Caco-2 (cell line): ENCODE data around the gene DHRSX. TPM values are rescaled to one million over a fixed set of nuclear protein-coding genes. Genes with fewer than 3 reads are reported as not detected.
"Not testable (repeated sequence)": the region's sequence is repeated elsewhere in the genome, so short reads cannot be mapped to it uniquely, and the experiment has no call there.

ENCODE experiments used
- BruUV-seq: library from RNA; stranded (reverse); fragments of 400-500 nt; replicated peaks from 2 replicates; lab custom pipeline; 2021; lab: Mats Ljungman, UMichigan
- CTCF ChIA-PET: fragments of 300-600 bp; sonication (Branson Sonifier 250); formaldehyde crosslinking; loops from one replicate; lab custom pipeline; 2022; ENCODE audit warnings: antibody characterized with exemption; lab: Charles Lee
- POLR2A ChIA-PET: fragments of 300-600 bp; sonication (Branson Sonifier 250); formaldehyde crosslinking; loops from one replicate; lab custom pipeline; 2022; ENCODE audit warnings: antibody characterized with exemption; lab: Charles Lee
- DNase-seq, 2 experiments: peaks; one replicate each; pipeline versions ENCODE4 v3.0.0 to v3.0.0-alpha.2; 2020 to 2022
- H3K27me3 ChIP-seq: replicated peaks from 2 replicates; pipeline ENCODE4 v1.6.0; 2011; ENCODE audit warnings: low read length; ENCODE audit not compliant: control insufficient read depth, insufficient read depth
- H3K36me3 ChIP-seq: 2 replicates; pipeline ENCODE4 v1.5.1; 2011; ENCODE audit warnings: low read length; ENCODE audit not compliant: control insufficient read depth, insufficient read depth
- H3K4me1 ChIP-seq: fragments of 250-450 bp; sonication (Bioruptor Pico); 2 replicates; pipeline ENCODE4 v1.5.1; 2020; ENCODE audit warnings: mild to moderate bottlenecking
- H3K4me3 ChIP-seq: 2 replicates; pipeline ENCODE4 v1.5.1; 2011; ENCODE audit warnings: low read depth, mild to moderate bottlenecking, control low read depth, low read length
- H3K9me3 ChIP-seq: fragments of 250-450 bp; sonication (Bioruptor Pico); 2 replicates; pipeline ENCODE4 v1.5.1; 2020; ENCODE audit warnings: mild to moderate bottlenecking, moderate library complexity
- H3K27ac Mint-ChIP-seq: one replicate; pipeline ENCODE4 v1.8.0; 2022; ENCODE audit warnings: mixed read lengths; ENCODE audit not compliant: unreplicated experiment
- H3K27me3 Mint-ChIP-seq: one replicate; pipeline ENCODE4 v1.8.0; 2022; ENCODE audit warnings: mixed read lengths; ENCODE audit not compliant: insufficient read depth, unreplicated experiment
- H3K36me3 Mint-ChIP-seq: one replicate; pipeline ENCODE4 v1.8.0; 2022; ENCODE audit warnings: mild to moderate bottlenecking, mixed read lengths; ENCODE audit not compliant: insufficient read depth, unreplicated experiment
- H3K4me1 Mint-ChIP-seq: one replicate; pipeline ENCODE4 v1.8.0; 2022; ENCODE audit warnings: low read depth, mixed read lengths; ENCODE audit not compliant: unreplicated experiment
- H3K4me3 Mint-ChIP-seq: one replicate; pipeline ENCODE4 v1.8.0; 2022; ENCODE audit warnings: mild to moderate bottlenecking, moderate library complexity, mixed read lengths; ENCODE audit not compliant: unreplicated experiment
- H3K9me3 Mint-ChIP-seq: one replicate; pipeline ENCODE4 v1.8.0; 2022; ENCODE audit warnings: mixed read lengths; ENCODE audit not compliant: unreplicated experiment
- intact Hi-C: fragments of 100-400 bp; cut with micrococcal nuclease; formaldehyde crosslinking; loops from one replicate; pipeline ENCODE4 v1.10.0; 2022; ENCODE audit not compliant: unreplicated experiment
- total RNA-seq: library from RNA; stranded (reverse); gene quantifications from 2 replicates; pipeline ENCODE4 v1.2.3, GENCODE V29; 2022
- TF ChIP-seq, protein P1 (sequence below), 2 experiments: fragments of 200-600 bp in 1 of 2; IDR thresholded peaks; 1 replicate in 1 of 2; 2 replicates in 1 of 2; pipeline versions ENCODE4 v1.5.1 to v1.8.0; 2011 to 2022; ENCODE audit warnings: antibody characterized with exemption in 1 of 2, control low read depth in 1 of 2, inconsistent platforms in 1 of 2, low read depth in 1 of 2, low read length in 1 of 2, mild to moderate bottlenecking in 1 of 2, moderate library complexity in 1 of 2; ENCODE audit not compliant: insufficient read depth in 1 of 2, severe bottlenecking in 1 of 2, unreplicated experiment in 1 of 2

The DHRSX gene
- total RNA-seq, 1 experiment from 2014 or later: 64.1 TPM

DNA sequence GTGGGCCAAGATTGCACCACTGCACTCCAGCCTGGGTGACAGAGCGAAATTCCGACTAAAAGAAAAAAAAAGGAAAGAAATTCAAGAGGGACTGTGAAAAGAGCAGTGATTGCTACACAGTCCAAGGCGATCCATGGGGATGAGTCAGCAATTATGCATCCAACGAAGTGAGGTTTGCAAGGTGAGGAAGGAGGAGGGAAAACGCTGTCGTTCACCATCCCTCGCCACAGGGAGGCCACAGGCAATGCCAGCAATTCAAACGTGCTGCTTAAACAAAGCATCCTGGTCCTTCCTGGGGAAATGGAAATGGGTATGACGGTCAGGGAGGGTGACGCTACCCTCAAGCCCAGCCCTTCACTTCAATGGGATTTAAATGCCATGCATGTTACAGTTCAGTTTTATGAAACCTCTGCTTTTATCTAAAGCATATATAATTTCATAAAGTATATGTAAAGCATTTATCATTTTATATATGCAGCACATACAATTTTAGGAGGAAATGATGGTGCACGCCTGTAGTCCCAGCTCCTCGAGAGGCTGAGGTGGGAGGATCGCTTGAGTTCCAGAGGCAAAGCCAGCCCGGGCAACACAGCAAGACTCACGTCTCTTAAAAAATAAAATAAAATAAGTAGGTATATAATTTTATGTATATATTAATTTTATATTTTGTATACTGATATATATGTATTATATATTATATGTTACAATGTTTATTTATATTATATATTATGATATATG is 108.7 kb downstream of the DHRSX start:
- H3K27me3 ChIP-seq: no peaks in the 10 kb centered on the region
- H3K4me3 ChIP-seq: no peak overlapping the region
- 0 out of 2 replicates have a peak, but pooled peaks cover 3% of the 10 kb centered on the region for H3K4me1 ChIP-seq
- H3K4me1 Mint-ChIP-seq: peaks cover 7% of the 10 kb centered on the region
- H3K36me3 Mint-ChIP-seq: peaks cover 45% of the 10 kb centered on the region
- no peaks in the 10 kb centered on the region for H3K9me3 Mint-ChIP-seq
- no peaks in the 10 kb centered on the region for H3K27me3 Mint-ChIP-seq
- peak; percentile 79 to 87 for DNase-seq
- TF ChIP-seq, protein P1, sequence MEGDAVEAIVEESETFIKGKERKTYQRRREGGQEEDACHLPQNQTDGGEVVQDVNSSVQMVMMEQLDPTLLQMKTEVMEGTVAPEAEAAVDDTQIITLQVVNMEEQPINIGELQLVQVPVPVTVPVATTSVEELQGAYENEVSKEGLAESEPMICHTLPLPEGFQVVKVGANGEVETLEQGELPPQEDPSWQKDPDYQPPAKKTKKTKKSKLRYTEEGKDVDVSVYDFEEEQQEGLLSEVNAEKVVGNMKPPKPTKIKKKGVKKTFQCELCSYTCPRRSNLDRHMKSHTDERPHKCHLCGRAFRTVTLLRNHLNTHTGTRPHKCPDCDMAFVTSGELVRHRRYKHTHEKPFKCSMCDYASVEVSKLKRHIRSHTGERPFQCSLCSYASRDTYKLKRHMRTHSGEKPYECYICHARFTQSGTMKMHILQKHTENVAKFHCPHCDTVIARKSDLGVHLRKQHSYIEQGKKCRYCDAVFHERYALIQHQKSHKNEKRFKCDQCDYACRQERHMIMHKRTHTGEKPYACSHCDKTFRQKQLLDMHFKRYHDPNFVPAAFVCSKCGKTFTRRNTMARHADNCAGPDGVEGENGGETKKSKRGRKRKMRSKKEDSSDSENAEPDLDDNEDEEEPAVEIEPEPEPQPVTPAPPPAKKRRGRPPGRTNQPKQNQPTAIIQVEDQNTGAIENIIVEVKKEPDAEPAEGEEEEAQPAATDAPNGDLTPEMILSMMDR (IDR thresholded peaks at IDR 0.05; ENCODE audit: insufficient read depth in 1 of 2, low read depth in 1 of 2, low read length in 1 of 2, severe bottlenecking in 1 of 2, unreplicated experiment in 1 of 2): no peak
- intact Hi-C loops: loop anchor here (5.0 kb wide), 1 partner anchor 105 kb away; no protein-coding TSS in a partner anchor
- no TSS peak for BruUV-seq
- CTCF ChIA-PET: no interaction called here
- H3K27ac Mint-ChIP-seq: no peak overlapping the region
- no peaks in the 10 kb centered on the region for H3K9me3 ChIP-seq
- no peak overlapping the region for H3K4me3 Mint-ChIP-seq
- POLR2A ChIA-PET: no interaction called here
- peaks cover 3% of the 10 kb centered on the region; the same call in 1 of the 2 replicates for H3K36me3 ChIP-seq

DNA sequence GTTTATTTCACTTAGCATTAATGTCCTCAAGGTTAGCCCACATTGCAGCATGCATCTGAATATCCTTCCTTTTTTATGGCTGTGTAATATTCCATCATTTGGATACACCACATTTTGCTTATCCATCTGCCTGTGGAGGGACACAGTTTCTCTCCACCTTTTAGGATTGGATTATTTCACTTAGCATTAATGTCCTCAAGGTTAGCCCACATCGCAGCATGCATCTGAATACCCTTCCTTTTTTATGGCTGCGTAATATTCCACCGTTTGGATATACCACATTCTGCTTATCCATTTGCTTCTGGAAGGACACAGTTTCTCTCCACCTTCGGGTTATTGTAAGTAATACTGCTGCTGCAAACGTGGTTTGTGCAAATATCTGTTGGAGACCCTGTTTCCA is 110.0 kb downstream of the DHRSX start:
- TSS peak; percentile 27 for BruUV-seq
- H3K4me1 Mint-ChIP-seq: peaks cover 7% of the 10 kb centered on the region

DNA sequence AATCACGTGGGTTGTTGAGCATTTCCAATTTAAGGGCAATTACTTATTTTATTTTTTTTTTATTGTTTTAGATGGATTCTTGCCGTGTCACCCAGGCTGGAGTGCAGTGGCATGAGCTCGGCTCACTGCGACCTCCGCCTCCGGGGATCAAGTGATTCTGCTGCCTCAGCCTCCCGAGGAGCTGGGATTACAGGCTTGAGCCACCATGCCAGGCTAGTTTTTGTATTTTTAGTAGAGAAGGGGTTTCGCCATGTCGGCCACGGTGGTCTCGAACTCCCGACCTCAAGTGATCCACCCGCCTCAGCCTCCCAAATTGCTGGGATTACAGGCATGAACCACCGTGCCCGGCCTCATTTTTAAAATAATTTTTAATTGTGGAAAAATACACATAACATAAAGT is 111.0 kb downstream of the DHRSX start:
- H3K4me3 ChIP-seq, H3K4me3 Mint-ChIP-seq, POLR2A ChIA-PET, H3K27ac Mint-ChIP-seq, DNase-seq, H3K36me3 ChIP-seq, H3K9me3 ChIP-seq, H3K4me1 ChIP-seq, H3K27me3 Mint-ChIP-seq, H3K4me1 Mint-ChIP-seq, BruUV-seq, CTCF ChIA-PET, H3K27me3 ChIP-seq, H3K9me3 Mint-ChIP-seq: not testable (repeated sequence)
- intact Hi-C loops: loop anchor here (5.0 kb wide), 1 partner anchor 108 kb away; no protein-coding TSS in a partner anchor
- H3K36me3 Mint-ChIP-seq: peaks cover 32% of the 10 kb centered on the region

More for the DNA sequence above, 110.0 kb downstream of the DHRSX start:
- no peak overlapping the region for H3K27ac Mint-ChIP-seq
- H3K9me3 ChIP-seq: peaks cover 3% of the 10 kb centered on the region; the same call in 1 of the 2 replicates
- no peaks in the 10 kb centered on the region for H3K27me3 Mint-ChIP-seq
- no peaks in the 10 kb centered on the region for H3K9me3 Mint-ChIP-seq
- TF ChIP-seq, protein P1 (IDR thresholded peaks at IDR 0.05; ENCODE audit: insufficient read depth in 1 of 2, low read depth in 1 of 2, low read length in 1 of 2, severe bottlenecking in 1 of 2, unreplicated experiment in 1 of 2): no peak
- peaks cover 3% of the 10 kb centered on the region; the same call in 1 of the 2 replicates for H3K36me3 ChIP-seq
- H3K36me3 Mint-ChIP-seq: peaks cover 38% of the 10 kb centered on the region
- intact Hi-C loops: loop anchor here (5.0 kb wide), 1 partner anchor 107 kb away; no protein-coding TSS in a partner anchor
- no peak overlapping the region for H3K4me3 ChIP-seq
- POLR2A ChIA-PET: no interaction called here
- 0 out of 2 replicates have a peak, but pooled peaks cover 3% of the 10 kb centered on the region for H3K4me1 ChIP-seq
- H3K27me3 ChIP-seq: no peaks in the 10 kb centered on the region
- no peak overlapping the region for H3K4me3 Mint-ChIP-seq
- CTCF ChIA-PET: no interaction called here
- no peak for DNase-seq
